ENCODE measurements around the gene ZNF318.

ZNF318 gene

DNA sequence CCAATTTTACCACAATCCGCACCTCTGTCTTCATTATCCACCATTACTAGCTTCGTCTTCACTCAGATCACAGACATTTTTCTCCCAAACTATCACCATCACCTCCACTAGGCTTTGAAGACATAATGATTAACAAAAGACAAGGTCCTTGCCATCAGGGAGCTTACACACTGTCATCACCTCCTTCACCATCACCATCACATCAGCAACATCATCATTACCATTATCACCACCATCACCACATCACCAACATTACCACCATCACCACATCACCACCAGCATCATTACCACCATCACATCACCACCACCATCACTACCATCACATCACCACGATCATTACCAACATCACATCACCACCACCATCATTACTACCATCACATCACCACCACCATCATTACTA is 75.7 kb downstream of the ZNF318 start:
- TF ChIP-seq, protein P1, sequence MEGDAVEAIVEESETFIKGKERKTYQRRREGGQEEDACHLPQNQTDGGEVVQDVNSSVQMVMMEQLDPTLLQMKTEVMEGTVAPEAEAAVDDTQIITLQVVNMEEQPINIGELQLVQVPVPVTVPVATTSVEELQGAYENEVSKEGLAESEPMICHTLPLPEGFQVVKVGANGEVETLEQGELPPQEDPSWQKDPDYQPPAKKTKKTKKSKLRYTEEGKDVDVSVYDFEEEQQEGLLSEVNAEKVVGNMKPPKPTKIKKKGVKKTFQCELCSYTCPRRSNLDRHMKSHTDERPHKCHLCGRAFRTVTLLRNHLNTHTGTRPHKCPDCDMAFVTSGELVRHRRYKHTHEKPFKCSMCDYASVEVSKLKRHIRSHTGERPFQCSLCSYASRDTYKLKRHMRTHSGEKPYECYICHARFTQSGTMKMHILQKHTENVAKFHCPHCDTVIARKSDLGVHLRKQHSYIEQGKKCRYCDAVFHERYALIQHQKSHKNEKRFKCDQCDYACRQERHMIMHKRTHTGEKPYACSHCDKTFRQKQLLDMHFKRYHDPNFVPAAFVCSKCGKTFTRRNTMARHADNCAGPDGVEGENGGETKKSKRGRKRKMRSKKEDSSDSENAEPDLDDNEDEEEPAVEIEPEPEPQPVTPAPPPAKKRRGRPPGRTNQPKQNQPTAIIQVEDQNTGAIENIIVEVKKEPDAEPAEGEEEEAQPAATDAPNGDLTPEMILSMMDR (IDR thresholded peaks at IDR 0.05; ENCODE audit: low read length) = no peak
- no peak for TF ChIP-seq EZH2 (optimal IDR thresholded peaks at IDR 0.05; ENCODE audit: low read depth, low read length)
- TF ChIP-seq EZH2phosphoT487 (IDR thresholded peaks at IDR 0.05; ENCODE audit: low read length) = no peak
- H3K9me2 ChIP-seq (replicated peaks; ENCODE audit: insufficient read depth, low read length) = no peaks in the 10 kb centered on the region

DNA sequence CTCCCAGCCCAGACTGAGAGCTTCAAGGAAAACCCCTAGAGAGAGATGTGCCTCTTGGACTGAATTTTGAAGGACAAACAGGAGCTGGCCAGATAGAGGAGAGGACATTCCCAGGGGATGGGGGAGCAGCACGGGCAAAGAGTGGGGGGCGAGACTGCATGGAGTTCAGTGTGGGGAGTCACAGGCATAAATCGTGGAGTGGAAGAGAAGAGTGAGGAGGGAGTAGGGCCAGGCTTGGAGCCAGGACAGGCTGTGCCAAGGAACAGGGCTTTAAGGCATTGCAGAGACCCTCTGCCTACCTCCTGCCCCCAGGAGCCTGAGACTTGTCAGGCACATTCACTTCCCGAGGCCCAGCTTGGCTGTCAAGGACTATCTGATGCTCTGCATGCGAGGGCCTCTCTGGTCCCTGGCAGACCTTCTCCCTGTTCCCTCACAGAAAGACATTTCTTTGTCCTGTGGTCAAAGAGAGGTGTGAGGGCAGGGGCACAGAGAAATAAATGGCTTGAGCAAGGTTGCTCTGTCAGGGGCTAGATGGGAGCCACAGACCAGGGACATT is 76.6 kb downstream of the ZNF318 start:
- Histone ChIP-seq H4K20me1 (ENCODE audit: insufficient read depth, low read length) (no peaks in the 10 kb centered on the region), H3K9me2 (replicated peaks; ENCODE audit: insufficient read depth, low read length) (no peaks in the 10 kb centered on the region), H3F3A (ENCODE audit: insufficient read depth, low read length) (no peaks in the 10 kb centered on the region), H3K9ac (ENCODE audit: low read length) (no peak overlapping the region), H3K4me2 (ENCODE audit: low read depth, low read length) (no peak overlapping the region), H2AFZ (ENCODE audit: low read length) (no peak overlapping the region), H3K36me3 (replicated peaks; ENCODE audit: insufficient read depth, low read length) (no peaks in the 10 kb centered on the region), H3K4me1 (ENCODE audit: low read length) (no peaks in the 10 kb centered on the region), H3K27ac (ENCODE audit: low read length) (no peak overlapping the region), H3K27me3 (replicated peaks; ENCODE audit: insufficient read depth, low read length) (no peaks in the 10 kb centered on the region), H3K79me2 (ENCODE audit: low read length) (no peaks in the 10 kb centered on the region), H3K4me3 (ENCODE audit: low read length) (no peak overlapping the region), H3K9me3 (replicated peaks; ENCODE audit: insufficient read depth, low read length) (no peaks in the 10 kb centered on the region)
- DNase-seq = no peak
- TF ChIP-seq EZH2 (optimal IDR thresholded peaks at IDR 0.05; ENCODE audit: low read depth, low read length) = no peak
- no peak for TF ChIP-seq EZH2phosphoT487 (IDR thresholded peaks at IDR 0.05; ENCODE audit: low read length)
- TF ChIP-seq, protein P1 (IDR thresholded peaks at IDR 0.05; ENCODE audit: low read length) = no peak

More for the DNA sequence above, 75.7 kb downstream of the ZNF318 start:
- no peak overlapping the region for H3K4me3 ChIP-seq (ENCODE audit: low read length)
- H3K4me1 ChIP-seq (ENCODE audit: low read length) = no peaks in the 10 kb centered on the region
- no peak overlapping the region for H3K9ac ChIP-seq (ENCODE audit: low read length)
- H3K27me3 ChIP-seq (replicated peaks; ENCODE audit: insufficient read depth, low read length) = no peaks in the 10 kb centered on the region
- no peaks in the 10 kb centered on the region for H3F3A ChIP-seq (ENCODE audit: insufficient read depth, low read length)
- H3K4me2 ChIP-seq (ENCODE audit: low read depth, low read length) = no peak overlapping the region
- no peak overlapping the region for H3K27ac ChIP-seq (ENCODE audit: low read length)
- no peak overlapping the region for H2AFZ ChIP-seq (ENCODE audit: low read length)
- H3K36me3 ChIP-seq (replicated peaks; ENCODE audit: insufficient read depth, low read length) = no peaks in the 10 kb centered on the region
- H3K9me3 ChIP-seq (replicated peaks; ENCODE audit: insufficient read depth, low read length) = no peaks in the 10 kb centered on the region
- no peaks in the 10 kb centered on the region for H4K20me1 ChIP-seq (ENCODE audit: insufficient read depth, low read length)
- H3K79me2 ChIP-seq (ENCODE audit: low read length) = no peaks in the 10 kb centered on the region
- DNase-seq = no peak

DNA sequence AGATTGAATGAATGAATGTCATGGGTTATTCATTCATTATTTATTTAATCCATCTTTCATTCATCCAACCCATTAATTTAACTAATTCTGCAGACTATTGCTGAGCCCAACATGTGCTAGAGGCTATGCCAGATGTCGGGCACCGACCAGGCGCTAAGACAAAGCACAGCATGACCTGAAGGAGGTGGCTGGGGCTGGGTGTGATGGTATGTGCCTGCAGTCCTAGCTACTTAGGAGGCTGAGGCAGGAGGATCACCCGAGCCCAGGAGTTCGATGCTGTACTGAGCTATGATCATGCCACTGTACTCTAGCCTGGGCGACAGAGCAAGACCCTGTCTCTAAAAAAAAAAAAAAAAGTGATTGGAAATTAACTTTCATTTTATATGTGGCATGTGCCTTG is 77.1 kb downstream of the ZNF318 start:
- no peaks in the 10 kb centered on the region for H3K27me3 ChIP-seq (replicated peaks; ENCODE audit: insufficient read depth, low read length)
- H3K27ac ChIP-seq (ENCODE audit: low read length) = no peak overlapping the region
- TF ChIP-seq EZH2phosphoT487 (IDR thresholded peaks at IDR 0.05; ENCODE audit: low read length) (no peak), EZH2 (optimal IDR thresholded peaks at IDR 0.05; ENCODE audit: low read depth, low read length) (no peak)
- TF ChIP-seq, protein P1 (IDR thresholded peaks at IDR 0.05; ENCODE audit: low read length) = no peak
- H3K36me3 ChIP-seq (replicated peaks; ENCODE audit: insufficient read depth, low read length) = no peaks in the 10 kb centered on the region
- no peaks in the 10 kb centered on the region for H3F3A ChIP-seq (ENCODE audit: insufficient read depth, low read length)
- H3K4me1 ChIP-seq (ENCODE audit: low read length) = no peaks in the 10 kb centered on the region
- H3K9ac ChIP-seq (ENCODE audit: low read length) = no peak overlapping the region
- H2AFZ ChIP-seq (ENCODE audit: low read length) = no peak overlapping the region
- H3K9me2 ChIP-seq (replicated peaks; ENCODE audit: insufficient read depth, low read length) = no peaks in the 10 kb centered on the region
- no peak overlapping the region for H3K4me3 ChIP-seq (ENCODE audit: low read length)
- no peaks in the 10 kb centered on the region for H3K79me2 ChIP-seq (ENCODE audit: low read length)
- no peaks in the 10 kb centered on the region for H4K20me1 ChIP-seq (ENCODE audit: insufficient read depth, low read length)
- no peaks in the 10 kb centered on the region for H3K9me3 ChIP-seq (replicated peaks; ENCODE audit: insufficient read depth, low read length)
- no peak overlapping the region for H3K4me2 ChIP-seq (ENCODE audit: low read depth, low read length)
- DNase-seq = no peak

All from MM.1S (cell line).